ENCODE data around the gene SEC22A. TPM values are rescaled to one million over a fixed set of nuclear protein-coding genes. Genes with fewer than 3 reads are reported as not detected.

Gene SEC22A
- total RNA-seq, 2 donors from 2014 or later, result 9.2 to 11.2 TPM

GRCh38 chr3:123283657-123284398 is 82.1 kb downstream of the SEC22A start:
- ATAC-seq (no peak), DNase-seq (no peak)

GRCh38 chr3:123284399-123285010 is 82.8 kb downstream of the SEC22A start:
- ATAC-seq (peak in 1 of 2 donors; percentile 6), DNase-seq (no peak)
- intact Hi-C loops (cut with DNase I), result no loop called here

More at GRCh38 chr3:123283657-123284398, 82.1 kb downstream of the SEC22A start:
- intact Hi-C loops (cut with DNase I), result no loop called here

DNA sequence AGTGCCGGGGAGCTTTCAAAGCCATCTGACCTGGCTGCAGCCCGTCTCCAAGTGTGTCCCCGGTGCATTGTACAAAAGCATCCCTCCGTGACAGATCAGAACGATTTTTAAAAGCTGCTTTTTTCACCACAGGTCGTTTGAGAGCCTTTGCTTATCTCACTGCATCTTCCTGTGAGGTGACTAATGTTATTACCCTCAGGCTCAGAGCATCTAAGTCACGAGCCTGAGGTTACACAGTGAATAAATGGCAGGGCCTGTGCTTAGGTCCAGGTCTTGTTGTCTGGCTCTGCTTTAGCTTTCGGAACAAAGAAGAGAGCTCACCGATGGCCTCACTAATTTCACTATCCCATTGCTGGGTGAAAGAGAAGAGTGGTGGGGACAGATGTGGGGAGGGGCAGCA is 83.3 kb downstream of the SEC22A start:
- ATAC-seq (no peak), DNase-seq (no peak)
- intact Hi-C loops (cut with DNase I), result no loop called here

- intact Hi-C loops (cut with DNase I), result no loop called here
- no peak for DNase-seq
These were observed 83.7 kb downstream of the SEC22A start for GRCh38 chr3:123285479-123285878.

GRCh38 chr3:123285931-123286307 is 84.2 kb downstream of the SEC22A start:
- intact Hi-C loops (cut with DNase I), result no loop called here
- ATAC-seq (no peak), DNase-seq (no peak)

More at GRCh38 chr3:123285479-123285878, 83.7 kb downstream of the SEC22A start:
- ATAC-seq, result no peak

DNA sequence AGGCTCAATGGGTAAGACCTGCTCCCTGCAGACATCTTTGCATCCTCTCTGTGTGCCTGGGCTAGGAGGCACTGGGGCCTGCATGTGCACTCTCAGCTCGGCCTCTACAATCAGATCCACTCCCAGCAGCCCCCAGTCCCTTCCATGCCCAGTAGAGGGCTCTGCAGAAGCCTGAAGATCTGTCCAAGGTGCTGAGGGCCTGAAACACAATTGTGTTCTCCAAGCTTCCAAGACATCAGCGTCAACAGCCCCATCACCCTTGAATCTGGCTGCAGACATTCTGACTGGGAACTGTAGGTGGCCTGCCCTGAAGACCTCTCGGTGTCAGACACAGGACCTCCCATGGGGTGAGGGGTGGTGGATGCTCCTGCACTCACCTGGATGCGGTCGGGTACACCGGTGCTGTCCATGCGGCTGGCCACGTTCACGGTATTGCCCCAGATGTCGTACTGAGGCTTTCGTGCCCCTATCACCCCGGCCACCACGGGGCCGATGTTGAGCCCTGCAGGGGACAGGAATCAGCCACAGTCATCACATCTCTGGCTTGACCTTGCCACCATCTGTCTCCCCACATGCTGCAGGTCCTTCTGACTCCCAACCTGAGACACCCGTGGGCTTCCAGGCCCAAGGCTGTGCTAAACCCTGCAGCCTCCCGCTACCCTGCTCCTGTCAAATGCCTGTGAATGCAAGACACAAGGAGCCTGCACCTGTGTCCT is 84.7 kb downstream of the SEC22A start:
- peak in 1 of 2 donors; percentile 36 for ATAC-seq
- intact Hi-C loops (cut with DNase I), result no loop called here
- DNase-seq, result no peak

DNA sequence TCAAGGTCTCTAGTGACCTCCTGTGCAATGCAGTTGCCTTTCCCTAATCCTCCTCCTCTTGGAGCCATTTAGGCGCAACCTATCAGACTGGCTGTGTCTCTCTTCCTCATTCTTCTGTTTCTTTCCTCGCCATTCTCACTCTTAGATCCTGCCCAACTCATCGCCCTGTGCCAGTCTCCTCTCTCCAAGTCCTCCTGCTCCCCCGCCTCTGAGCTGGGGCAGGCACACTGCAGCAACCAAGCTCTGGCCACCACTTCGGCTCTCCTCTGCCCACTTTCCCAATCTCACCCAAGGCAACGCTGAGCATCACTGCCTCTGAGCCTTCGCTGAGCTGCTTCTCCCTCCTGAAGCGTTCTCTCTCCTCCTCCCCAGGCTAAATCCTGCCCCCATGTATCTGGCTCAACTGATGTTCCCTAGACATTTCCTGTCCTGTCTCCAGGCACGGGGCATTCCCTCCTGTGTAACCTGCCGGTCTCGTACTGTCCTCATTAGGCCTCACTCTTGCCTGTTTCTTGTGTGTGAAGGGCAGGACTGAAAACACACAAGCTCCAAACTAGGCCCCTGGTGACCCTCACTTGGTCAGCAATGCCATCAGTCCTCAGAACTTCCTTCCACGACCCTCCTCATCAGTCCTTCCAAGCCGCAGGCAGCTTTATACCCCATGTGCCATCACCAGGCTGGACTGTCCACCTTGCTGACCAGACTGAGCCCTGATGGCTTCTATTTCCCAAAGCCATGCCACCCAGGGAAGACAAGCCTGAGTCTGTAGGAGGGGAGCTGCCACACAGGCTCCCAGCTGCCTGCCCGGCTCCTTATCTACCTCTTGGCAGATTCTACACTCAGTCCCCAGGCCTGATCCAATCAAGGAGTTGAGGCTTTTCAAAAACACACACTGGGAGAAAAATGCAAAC is 85.6 kb downstream of the SEC22A start:
- DNase-seq (no peak), ATAC-seq (no peak)
- intact Hi-C loops (cut with DNase I), result no loop called here

GRCh38 chr3:123287962-123288302 is 86.2 kb downstream of the SEC22A start:
- intact Hi-C loops (cut with DNase I), result no loop called here
- DNase-seq, result no peak
- ATAC-seq, result no peak

DNA sequence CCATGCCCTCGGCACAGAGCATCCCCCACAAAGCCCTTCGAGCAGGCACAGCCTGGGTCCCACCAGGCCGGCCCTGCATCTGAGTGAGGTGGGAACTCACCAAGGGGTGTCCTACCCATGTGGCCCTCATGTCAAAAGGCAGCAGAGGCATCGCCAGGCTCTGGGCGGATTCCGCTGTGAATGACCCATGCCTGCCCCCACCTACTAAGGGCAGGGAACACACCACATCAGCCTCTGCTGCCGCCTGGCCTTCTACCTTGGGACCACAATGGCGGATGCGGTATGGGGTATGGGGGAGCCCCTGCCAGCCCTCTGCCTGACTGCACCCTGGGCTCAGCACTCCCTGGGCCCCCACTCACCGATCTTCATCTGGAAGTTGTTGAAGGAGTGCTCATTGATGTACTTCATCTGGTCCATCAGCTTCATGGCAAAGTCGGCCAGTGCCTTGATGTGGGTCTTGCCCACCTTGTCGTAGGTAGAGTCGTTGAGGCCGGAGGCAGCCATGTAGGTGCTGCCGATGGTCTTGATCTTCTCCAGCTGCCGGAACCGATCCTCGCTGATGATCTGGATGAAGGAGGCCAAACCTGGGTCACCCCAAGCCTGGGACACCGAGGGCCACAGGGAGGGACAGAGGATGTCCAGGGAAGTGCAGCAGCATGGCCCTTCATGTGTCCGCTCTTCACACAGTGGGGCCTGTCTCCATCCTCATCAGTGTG is 87.8 kb downstream of the SEC22A start:
- intact Hi-C loops (cut with DNase I), result no loop called here
- no peak for ATAC-seq
- DNase-seq, result no peak

DNA sequence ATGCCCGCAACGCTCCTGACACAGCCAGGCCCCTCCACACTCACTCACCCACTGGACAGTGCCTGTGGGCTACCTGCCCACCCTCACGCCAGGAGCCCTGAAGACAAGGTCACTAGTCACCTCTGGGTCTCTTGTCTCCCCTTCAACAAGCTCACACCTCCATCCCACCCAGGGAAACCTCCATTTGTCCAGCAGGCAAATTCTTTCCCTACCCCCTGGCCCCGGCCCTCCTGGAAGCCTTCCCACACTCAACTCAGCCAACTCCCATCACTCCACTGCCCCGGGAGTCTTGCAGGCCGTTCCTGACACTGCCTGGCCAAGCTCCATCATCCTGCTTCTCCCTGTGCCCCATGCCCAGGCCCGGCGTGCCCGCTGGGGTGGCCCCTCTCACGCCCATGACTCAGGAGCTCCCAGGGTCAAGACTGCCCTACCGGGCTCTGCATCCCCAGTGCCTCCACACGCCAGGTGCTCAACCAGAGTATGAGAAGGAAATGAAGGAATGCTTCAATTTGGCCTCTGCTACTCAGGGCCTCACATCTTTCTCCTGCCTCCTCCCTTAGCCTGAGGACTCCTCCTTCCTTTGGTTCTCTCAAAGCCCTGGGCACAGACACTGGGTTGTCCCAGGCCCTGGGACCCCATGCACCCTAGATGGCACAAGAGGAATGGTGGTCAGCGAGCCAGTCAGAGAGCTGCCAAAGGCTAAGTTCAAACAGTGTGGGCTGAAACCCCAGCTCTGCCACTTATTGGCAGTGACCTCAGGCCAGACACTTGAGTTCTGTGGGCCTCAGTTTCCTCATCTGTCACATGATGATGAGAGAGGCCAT is 88.6 kb downstream of the SEC22A start:
- ATAC-seq (peak; percentile 4 to 12), DNase-seq (no peak)
- intact Hi-C loops (cut with DNase I), result no loop called here

- ATAC-seq (no peak), DNase-seq (no peak)
- intact Hi-C loops (cut with DNase I), result no loop called here
These were observed 89.2 kb downstream of the SEC22A start for GRCh38 chr3:123290962-123291361.

DNA sequence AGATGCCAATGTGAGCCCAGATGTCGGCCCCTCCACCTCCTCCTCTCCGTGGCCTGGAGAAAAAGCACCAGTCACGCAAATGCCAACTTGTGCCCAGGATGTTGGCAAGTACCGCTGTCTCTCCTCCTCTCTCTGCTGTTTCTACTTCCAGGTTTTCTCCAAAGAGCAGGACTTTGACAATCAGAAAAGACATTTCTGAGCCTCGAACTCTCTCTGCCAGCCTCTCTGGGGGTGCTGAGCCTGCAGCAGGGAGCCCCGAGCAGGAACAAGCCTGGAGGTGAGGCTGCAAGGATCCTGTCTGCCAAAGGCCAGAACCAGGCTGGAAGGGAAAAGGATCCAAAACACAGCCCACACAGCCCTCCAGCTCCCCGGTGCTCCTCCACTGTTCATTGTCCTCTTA is 89.7 kb downstream of the SEC22A start:
- no peak for ATAC-seq
- no peak for DNase-seq
- intact Hi-C loops (cut with DNase I), result no loop called here

GRCh38 chr3:123292321-123293310 is 90.9 kb downstream of the SEC22A start:
- DNase-seq, result no peak
- no peak for ATAC-seq
- intact Hi-C loops (cut with DNase I), result no loop called here

DNA sequence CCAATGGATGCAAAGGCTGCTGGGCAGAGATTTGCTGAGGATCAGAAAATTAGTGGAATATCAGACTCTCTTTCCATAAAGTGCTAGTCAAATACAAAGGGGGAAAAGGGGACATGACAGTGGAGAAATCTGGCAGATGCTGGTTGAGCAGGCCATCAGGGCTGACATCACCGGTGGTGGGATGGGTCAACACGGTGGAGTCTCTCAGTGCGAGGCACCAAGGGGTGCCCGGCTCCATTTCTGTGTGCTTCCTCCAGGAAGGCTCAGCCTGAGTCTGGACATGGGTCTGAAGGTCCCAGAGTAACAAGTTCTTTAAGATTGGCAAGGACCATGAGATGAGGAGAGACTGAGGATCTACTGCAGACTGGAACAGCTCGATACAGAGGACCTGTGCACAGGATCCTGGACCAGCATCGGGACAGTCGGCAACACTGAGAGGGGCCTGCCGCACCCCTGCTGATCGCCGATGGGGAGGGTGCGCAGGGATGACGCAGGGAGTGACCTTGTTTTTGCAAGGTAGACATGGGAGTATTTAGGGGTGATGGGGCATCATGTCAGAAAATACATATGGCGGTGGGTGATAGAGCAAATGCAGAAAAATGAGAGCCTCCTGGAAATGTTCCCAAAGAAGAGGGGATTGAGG is 92.7 kb downstream of the SEC22A start:
- intact Hi-C loops (cut with DNase I), result no loop called here
- no peak for ATAC-seq
- DNase-seq, result no peak

- DNase-seq (no peak), ATAC-seq (no peak)
- intact Hi-C loops (cut with DNase I), result no loop called here
These were observed 93.6 kb downstream of the SEC22A start for GRCh38 chr3:123295171-123295900.

- DNase-seq (no peak), ATAC-seq (no peak)
- intact Hi-C loops (cut with DNase I), result no loop called here
These were observed 94.1 kb downstream of the SEC22A start for GRCh38 chr3:123295901-123296250.
